NCI-H128 (cell line): ENCODE measurements around the gene USP12.
"Not testable (repeated sequence)": the region's sequence is repeated elsewhere in the genome, so short reads cannot be mapped to it uniquely, and the experiment has no call there.

ENCODE experiments used
- DNase-seq: peaks from one replicate; lab custom pipeline; 2025; ENCODE audit not compliant: unreplicated experiment; lab: John Stamatoyannopoulos, UW

USP12 gene

DNA sequence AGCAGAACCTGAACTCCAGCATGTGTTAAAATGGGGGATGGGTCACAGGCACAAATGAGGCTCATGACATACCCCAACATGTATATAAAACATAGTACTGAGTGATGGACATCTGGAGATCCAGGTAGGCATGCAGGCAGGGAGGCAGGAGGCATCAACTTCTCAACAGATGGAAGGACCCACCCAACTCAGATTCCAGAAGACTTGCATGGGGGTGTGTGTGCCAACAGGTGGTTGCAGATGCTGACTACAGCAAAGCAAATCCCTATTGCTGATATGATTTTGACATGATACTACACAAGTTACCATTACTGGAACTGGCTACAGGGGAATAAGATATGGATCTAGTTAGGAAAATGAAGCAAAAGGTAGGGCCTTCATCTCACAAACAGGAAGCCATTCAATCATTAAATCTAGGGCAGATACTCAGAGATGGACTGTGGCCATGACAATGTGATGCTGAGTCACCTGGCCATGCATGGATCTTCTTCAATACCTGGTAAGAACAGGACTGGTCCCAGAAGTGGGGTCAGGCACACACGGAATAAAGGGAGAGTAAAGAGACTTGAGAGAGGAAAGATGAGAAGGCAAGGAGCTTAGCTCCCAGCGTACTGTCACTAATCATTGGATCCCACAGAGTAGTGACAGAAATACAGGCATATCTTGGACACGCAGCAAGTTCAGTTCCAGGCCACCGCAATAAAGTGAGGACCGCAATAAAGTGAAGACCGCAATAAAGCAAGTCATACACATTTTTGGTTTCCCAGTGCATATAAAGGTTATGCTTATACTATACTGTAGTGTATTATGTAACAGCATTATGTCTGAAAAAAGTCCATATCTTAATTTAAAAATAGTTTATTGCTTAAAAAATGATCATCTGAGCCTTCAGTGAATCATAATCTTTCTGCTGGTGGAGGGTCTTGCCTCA lies 91.3 kb downstream of the USP12 start:
- DNase-seq, result no peak

DNA sequence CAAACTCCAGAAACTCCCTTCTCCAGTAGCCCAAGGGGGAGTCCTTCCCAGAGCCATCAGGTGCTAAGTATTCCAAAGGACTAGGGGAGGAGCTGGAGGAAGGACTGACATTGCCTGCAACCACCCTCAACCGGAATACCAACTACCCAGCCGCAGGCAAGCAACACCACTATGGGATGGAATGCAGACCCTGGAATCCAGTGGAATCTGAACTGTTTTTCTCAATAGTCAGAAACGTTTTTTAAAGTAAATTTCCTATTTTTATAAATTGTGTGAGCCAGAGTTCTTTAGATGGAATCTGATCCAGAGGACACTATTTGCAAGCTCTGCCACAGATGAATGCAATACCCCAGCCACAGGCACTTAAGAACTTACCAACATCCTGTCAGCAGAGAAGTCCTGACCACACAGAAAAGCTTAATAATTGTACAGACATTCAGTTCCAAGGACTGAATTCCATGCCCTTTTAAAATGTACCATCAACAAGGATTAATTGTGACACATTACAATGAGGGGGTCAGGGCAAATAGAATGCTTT lies 92.1 kb downstream of the USP12 start:
- no peak for DNase-seq

DNA sequence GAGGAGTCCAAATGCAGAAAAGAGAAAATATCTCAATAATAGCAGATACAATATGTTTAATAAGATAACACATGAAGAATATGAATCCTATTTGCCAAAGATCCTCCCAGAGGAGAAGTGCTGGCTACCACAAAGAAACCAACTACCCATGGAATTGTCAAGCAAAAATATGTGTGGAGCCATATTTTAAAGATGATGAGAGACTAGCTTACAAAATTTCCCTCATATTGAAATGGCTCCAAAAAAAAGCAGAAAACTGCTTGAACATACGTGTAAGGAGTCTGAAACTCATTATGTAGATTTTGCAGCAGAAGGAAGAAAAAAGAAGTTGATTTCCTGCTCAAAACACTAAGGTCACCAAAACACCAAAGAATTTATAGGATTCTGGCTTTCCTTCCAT lies 94.2 kb downstream of the USP12 start:
- no peak for DNase-seq

DNA sequence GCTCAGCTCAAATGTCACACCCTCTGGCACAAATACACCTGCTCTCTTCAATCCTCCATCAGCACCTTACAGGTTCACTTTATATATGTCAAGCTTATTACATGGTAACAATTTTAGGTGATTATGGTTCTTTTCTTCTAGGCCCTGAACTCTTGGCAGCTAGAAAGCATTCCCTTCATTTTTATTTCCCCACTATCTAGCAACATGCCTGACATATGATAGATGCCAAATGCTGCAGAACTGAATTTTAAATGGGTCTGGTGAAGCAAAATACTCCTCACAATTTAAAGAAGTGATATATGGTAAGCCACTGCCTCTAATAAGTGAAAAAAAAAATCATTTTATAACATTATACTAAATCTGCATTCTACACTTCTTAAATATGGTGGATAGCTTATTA lies 95.2 kb downstream of the USP12 start:
- no peak for DNase-seq

DNA sequence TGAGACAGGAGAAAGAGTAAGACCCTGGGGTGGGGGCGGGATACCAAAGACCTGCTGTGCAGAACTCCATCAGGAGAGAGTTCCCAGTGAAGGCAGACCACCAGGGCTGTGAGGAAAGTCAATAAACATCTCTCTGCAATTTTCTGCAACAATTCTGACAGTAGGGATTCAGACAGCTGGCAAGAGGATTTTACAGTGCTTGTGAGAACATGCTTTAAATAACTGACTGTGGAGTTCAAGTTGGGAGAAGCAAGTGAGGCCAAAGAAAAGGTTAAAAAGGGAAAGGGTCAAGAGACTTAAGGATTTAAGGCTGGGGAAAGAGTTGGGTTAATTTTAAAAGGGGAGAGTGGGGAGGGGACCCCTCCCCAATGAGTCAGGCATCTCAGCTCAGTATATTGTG lies 98.4 kb downstream of the USP12 start:
- no peak for DNase-seq

DNA sequence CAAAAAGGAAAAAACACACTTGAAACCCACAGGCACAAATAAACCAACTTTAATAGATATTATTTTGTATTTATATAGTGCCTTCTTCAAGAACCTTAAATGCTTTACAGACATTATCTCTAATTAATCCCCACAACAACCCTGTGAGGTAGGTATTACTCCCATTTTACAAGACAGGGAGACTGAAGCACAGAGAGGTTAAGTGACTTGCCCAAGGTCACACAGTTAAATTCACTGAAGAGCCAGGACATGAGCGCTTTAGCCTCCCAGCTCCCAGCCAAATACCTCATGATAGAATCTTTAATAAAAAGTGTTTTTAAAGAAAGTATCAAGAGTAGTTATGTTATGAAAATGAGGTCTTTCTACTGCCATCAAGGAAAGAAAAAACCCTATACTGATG lies 105.5 kb downstream of the USP12 start:
- DNase-seq, result not testable (repeated sequence)

DNA sequence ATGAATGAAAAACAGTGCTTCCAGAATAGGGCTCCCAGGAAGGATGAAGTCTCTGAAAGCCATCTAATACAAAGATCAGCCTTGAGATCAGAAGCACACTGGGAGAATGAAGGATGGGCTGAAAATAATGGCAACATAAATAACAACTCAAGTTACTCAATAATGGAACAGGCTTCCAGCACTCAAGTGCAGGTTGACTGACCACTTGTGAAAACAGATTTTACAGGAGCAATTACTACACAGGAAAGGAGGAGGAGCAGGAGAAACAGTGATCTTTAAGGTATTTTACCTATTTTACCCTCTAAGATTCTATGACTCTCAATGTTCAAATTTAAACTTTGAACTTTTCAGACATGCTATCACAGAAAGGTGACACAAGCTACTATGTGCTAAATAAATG lies 106.0 kb downstream of the USP12 start:
- DNase-seq, result no peak

DNA sequence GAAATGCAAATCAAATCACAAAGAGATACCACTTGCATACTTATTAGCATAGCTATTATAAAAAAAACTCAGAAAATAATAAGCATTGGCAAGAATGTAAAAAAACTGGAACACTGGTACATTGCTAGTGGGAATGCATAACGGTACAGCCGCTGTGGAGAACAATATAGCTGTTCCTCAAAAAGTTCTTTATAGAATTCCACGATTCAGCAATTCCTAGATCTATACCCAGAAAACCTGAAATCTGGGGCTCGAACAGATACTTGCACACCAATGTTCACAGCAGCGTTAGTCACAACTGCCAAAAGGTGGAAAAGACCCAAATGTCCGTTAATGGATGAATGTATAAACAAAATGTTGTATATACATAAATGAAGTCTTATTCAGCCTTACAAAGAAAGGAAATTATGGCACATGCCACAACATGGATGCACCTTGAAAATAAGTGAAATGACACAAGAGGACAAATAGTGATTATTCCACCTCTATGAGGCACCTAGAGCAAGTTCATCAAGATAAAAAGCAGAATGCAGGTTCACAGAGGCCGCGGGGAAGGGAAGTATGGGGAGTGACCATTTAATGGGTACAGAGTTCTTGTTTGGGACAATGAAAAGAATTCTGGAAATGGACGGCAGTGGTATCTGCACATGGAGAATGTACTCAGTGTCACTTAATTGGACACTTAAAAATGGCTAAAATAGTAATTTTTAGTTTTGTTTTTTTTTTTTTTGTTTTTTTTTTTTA lies 107.2 kb downstream of the USP12 start:
- DNase-seq, result no peak

DNA sequence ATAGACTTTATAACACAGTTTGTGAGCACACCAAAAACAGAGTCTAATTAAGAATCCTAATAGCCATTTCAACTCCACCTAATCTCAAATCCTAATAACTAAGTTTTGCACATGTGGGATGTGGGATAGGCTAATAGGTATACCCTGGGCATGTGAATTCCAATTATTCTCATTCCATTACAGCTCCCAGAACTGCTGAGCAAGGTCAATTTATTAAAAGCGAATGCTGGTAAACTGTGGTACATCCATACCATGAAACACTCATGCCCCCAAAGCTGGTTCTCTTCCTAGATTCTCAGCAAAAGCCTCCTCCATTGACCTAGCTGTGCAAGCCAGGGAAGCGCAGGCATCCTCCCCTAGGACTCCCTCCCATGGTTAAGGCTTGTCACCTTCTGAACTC lies 113.8 kb downstream of the USP12 start:
- no peak for DNase-seq

DNA sequence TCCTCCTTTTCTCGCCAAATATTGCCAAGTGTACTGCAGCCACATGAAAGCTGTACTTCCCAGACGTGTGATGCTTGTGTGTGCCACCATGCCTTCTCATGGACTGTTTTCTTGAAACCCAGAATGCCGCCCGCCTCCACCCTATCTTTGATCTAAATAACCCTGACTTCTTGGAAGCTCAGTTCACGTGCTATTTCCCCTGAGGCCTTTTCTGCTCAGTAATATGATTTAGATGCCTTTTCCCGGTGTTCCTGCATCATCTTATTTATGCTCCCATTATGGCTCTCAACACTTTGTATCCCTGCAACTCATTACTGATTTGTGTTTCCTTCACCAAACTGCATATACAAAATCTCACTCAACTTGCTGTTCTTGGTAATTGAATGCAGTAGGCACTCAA lies 116.1 kb downstream of the USP12 start:
- DNase-seq, result no peak

DNA sequence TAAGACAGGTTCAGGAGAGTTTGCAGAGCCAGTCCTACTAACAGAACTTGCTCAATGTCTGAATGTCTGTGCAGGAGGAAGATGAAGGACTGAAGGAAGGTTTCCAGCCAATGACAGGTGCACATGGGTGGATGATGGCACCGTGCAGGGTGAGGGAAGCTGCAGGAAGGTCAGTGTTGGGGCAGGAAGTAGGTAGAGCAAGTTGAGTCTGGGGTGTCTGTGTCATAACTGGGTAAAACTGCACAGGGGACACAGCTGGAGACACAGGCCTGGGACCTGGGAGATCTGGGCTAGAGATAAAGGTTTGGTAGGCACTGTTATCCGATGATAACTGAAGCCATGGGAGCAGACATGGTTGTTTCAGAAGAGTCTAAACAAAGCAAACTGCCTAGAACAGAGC lies 116.9 kb downstream of the USP12 start:
- no peak for DNase-seq

DNA sequence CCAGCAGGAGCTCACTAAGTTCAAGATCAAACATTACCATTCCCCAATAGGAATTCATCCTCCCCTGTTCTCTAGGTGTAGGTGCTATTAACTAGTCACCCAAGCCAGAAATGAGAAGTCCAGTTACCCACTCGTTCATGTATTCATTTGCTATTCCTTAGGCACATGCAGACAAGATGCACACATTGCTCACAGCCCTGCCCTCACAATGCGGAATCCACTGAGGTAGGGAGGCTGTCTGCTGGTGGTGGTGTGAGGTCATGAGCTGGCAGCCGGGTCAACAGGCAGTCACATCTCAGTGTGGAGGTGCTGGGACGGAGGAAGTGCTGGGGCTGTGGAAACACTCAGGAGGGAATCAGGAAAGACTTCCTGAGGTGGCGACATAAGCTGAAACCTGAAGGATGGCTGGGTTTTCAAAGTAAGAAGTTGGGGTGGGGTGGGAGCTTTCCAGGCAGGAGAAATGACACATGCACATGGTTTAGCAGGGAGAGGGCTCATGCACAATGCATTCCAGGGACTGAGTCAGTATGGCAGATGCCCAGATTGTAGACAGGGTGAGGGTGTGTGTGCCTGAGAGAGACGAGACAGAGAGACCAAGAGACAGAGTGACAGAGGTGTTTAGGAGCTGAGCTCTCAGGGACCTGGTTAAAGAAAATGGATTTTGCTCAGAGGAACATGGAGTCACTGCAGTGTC lies 117.6 kb downstream of the USP12 start:
- DNase-seq, result no peak

DNA sequence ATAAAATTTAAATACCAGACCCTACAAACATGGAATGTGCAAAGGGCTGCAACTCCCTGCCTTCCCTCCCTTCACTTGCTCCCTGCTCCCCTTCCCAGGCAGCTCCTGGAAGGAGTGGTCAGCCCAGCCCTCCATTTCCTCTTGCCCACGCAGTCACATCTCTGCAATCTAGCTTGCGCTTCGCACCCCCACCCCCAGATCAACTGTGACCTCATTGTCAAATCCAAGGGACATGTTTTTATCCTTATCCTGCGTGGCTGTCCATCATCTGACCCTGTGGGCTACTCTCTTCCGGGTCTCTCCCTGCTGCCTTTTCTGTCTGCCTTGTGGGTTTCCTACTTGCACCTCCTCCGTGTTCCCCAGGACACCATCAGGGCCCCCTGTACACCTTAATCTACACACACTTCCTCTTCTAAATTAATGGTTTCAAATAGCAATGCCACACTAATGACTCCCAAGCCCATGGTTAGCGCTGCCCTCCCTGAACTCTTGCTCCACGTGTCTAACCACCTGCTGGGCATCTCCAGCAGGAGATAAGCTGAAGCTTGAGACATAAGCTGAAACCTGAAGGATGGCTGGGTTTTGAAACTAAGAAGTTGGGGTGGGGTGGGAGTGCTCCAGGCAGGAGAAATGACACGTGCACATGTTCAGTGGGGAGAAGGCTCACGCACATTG lies 118.3 kb downstream of the USP12 start:
- no peak for DNase-seq

DNA sequence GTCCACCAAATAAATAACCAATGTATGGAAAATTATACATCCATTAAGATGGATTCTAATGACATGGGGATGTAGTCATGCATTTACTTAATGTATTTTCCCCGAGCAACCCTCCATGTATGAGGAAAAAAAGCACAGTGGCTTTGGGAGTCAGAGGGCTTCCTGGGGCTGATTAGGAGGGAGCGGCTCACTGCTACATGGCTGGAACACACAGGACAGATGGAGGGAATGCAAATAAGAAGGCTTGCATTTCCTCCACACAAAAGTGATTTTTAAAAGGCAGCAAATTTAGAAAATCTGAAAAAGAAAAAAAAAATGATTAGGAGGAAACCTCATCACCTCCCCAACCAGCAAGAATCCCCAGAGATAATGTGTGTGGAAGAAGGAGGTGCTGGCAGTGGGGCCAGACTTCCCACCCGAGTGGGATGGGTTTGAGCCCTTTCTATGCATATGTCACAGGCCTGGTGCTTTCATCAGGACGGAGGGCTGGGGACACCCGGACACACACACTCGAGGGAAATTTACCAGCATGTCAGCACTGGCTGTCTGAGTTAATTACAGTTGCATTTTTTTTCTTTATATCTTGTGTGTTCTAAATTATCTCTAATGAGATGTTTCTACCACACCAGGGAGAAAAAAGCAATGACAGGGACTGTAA lies 118.9 kb downstream of the USP12 start:
- no peak for DNase-seq

DNA sequence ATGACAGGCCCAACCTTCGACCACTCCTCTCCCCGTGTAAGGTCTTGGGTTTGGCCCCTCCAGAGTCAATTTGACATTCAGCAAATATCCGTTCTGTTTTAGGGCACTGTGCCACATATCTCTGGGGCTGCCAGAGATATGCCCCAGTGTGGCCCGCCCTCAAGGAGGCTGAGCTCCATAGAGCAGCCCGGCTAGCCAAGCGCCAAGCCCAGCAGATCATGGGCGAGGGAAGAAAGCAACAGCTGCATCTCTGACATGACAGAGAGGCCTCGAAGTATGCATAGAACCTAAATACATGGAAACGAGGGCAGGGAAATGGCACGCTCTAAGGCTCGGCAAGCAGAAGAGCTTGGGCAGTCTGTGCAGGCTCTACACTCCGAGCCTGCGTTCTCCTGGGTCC lies 124.5 kb downstream of the USP12 start:
- DNase-seq, result no peak

DNA sequence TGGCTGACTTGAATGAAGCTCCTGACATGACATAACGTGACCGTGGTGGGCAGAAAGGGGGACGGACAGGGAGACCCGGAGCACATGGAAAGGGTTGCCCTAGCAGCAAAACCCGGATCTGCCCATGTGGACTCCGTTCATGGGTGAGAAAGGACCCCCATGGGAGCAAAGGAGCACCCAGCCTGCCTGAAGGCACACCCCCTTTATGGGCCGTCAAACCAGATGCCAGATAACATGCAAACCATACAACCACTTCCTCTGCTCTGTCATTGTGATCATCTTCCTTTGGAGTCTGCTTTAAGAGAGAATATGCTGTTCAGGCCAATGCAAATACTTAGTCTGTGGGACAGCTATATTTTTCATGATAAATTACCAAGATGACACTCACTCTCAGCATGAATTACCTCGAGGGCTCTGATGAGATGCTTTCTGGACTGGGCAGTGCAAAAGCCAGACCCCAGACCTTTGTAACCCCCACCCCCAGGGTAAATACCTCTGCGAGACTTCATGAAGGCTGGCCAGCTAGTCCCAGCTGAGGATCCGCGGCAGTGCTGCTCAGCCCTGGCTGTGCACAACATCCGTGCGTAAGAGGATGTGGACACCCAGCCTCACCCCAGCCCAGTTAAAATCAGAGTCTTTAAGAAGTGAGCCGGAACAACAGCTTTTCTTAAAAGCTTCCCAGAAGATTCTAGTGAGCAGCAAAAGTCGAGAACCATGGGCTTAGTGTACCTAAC lies 126.6 kb downstream of the USP12 start:
- DNase-seq, result no peak

DNA sequence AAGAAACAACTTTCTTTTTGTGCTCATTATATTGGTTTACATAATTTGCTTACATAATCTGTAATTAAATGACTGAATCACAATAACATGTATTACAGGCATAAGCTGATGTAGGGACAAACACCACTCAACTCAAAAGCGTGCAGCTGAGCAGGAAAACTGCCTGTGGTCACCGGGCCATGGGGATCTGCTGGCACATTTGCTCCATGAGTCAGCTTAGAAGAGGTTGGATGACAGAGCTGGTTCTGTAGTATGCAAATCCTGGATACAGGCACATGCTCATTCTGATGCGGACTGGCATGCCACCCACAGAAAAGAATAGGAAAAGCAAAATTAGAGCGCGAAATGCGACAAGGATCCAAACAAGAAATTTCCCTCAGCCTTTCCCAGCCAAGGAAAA lies 128.6 kb downstream of the USP12 start:
- DNase-seq, result no peak

DNA sequence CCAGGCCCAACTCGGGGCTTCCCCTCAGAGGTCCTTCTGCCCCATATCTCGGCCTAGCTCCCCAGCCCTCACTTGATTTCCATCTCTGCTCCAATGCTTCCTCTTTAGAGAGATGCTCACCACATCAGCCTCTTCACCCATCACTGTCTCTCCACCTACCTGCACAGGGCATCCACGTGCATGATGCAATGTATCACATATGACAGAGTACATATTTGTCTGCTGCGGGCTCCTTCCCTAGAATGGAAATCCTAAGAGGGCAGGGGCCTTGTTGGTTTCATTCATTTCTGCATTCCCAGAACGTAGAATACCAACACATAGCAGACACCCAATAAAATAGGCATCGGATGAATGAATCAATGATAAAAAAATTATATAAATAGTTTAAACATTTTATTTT lies 130.3 kb downstream of the USP12 start:
- no peak for DNase-seq

DNA sequence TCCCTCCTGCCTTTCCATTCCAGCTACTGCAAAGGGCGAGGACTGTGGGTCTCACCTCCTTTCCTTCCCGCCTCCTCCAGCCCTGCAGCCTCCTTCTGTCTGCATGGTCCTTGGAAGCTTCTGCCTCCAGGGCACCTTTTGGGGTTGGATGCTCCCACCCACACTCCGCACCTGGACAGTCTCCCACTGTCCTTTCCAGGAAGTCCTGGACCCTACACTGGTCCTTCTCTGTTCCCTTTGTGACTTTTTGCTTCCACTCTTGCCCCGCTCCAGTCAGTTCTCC lies 130.8 kb downstream of the USP12 start:
- DNase-seq, result no peak

DNA sequence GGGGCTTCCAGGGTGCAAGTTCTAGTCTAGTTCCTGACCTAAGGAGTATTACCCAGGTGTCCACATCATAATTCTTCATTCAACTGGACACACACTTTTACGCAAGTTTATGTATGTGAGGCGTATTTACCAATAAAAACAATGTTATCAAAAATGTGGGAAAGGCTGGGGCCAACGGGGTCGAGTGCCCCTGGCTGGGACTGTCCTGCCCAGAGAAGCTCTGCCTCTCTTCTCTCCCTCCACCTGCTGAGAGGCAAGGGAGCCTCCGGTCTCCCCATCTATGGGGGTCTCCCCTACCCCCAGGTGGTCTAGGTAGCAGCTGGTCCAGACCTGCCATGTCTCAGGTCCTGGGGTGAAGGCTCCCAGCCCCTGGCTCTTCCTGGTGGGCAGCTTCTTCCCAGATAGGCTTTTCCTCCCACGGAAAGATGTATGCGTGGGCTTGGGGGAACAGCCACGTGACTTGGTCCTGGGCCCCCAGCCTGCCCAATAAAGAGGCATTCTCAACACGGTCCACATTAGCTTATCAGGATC lies 132.4 kb downstream of the USP12 start:
- no peak for DNase-seq
